IPS-15b (cell line): ENCODE data around the gene VEPH1.

Experiments used
- H3K27me3 ChIP-seq: one replicate; pipeline ENCODE4 v1.6.1; 2013; ENCODE audit warnings: low read length; ENCODE audit not compliant: control insufficient read depth, insufficient read depth
- H3K36me3 ChIP-seq: one replicate; pipeline ENCODE4 v1.6.1; 2013; ENCODE audit warnings: low read length; ENCODE audit not compliant: control insufficient read depth, insufficient read depth
- H3K4me1 ChIP-seq: one replicate; pipeline ENCODE4 v1.6.1; 2013; ENCODE audit warnings: mild to moderate bottlenecking, low read length; ENCODE audit not compliant: control insufficient read depth, insufficient read depth
- H3K4me3 ChIP-seq: one replicate; pipeline ENCODE4 v1.5.1; 2013; ENCODE audit warnings: low read depth, low read length
- H3K9ac ChIP-seq: one replicate; pipeline ENCODE4 v1.6.1; 2013; ENCODE audit warnings: low read depth, mild to moderate bottlenecking, low read length
- H3K9me3 ChIP-seq: one replicate; pipeline ENCODE4 v1.6.1; 2013; ENCODE audit warnings: mild to moderate bottlenecking, low read length; ENCODE audit not compliant: control insufficient read depth, insufficient read depth

VEPH1 gene

GRCh38 chr3:157416347-157417087, 86.7 kb downstream of the VEPH1 start:
- H3K4me1 ChIP-seq: no peaks in the 10 kb centered on the region
- no peak overlapping the region for H3K4me3 ChIP-seq
- H3K9ac ChIP-seq: no peak overlapping the region
- no peaks in the 10 kb centered on the region for H3K27me3 ChIP-seq
- no peaks in the 10 kb centered on the region for H3K9me3 ChIP-seq
- no peaks in the 10 kb centered on the region for H3K36me3 ChIP-seq

- no peaks in the 10 kb centered on the region for H3K27me3 ChIP-seq
- no peaks in the 10 kb centered on the region for H3K36me3 ChIP-seq
- H3K4me3 ChIP-seq: no peak overlapping the region
- H3K9me3 ChIP-seq: no peaks in the 10 kb centered on the region
- no peak overlapping the region for H3K9ac ChIP-seq
- H3K4me1 ChIP-seq: no peaks in the 10 kb centered on the region
Observed at GRCh38 chr3:157414861-157415260, 88.4 kb downstream of the VEPH1 start.

- no peaks in the 10 kb centered on the region for H3K36me3 ChIP-seq
- H3K9me3 ChIP-seq: no peaks in the 10 kb centered on the region
- no peak overlapping the region for H3K9ac ChIP-seq
- H3K27me3 ChIP-seq: no peaks in the 10 kb centered on the region
- H3K4me3 ChIP-seq: no peak overlapping the region
- no peaks in the 10 kb centered on the region for H3K4me1 ChIP-seq
Observed at GRCh38 chr3:157412323-157412855, 90.8 kb downstream of the VEPH1 start.

GRCh38 chr3:157410945-157411344, 92.3 kb downstream of the VEPH1 start:
- Histone ChIP-seq H3K4me1 (no peaks in the 10 kb centered on the region), H3K9me3 (no peaks in the 10 kb centered on the region), H3K9ac (no peak overlapping the region), H3K27me3 (no peaks in the 10 kb centered on the region), H3K36me3 (no peaks in the 10 kb centered on the region), H3K4me3 (no peak overlapping the region)

GRCh38 chr3:157409516-157409915, 93.7 kb downstream of the VEPH1 start:
- Histone ChIP-seq H3K4me3 (no peak overlapping the region), H3K9ac (no peak overlapping the region), H3K27me3 (no peaks in the 10 kb centered on the region), H3K9me3 (no peaks in the 10 kb centered on the region), H3K4me1 (peaks cover 4% of the 10 kb centered on the region), H3K36me3 (no peaks in the 10 kb centered on the region)

- Histone ChIP-seq H3K9me3 (no peaks in the 10 kb centered on the region), H3K4me3 (no peak overlapping the region), H3K36me3 (no peaks in the 10 kb centered on the region), H3K9ac (no peak overlapping the region), H3K27me3 (no peaks in the 10 kb centered on the region), H3K4me1 (peaks cover 7% of the 10 kb centered on the region)
Observed at GRCh38 chr3:157408499-157409149, 94.6 kb downstream of the VEPH1 start.

GRCh38 chr3:157407769-157408168, 95.4 kb downstream of the VEPH1 start:
- no peaks in the 10 kb centered on the region for H3K9me3 ChIP-seq
- no peak overlapping the region for H3K4me3 ChIP-seq
- H3K9ac ChIP-seq: no peak overlapping the region
- H3K36me3 ChIP-seq: no peaks in the 10 kb centered on the region
- H3K27me3 ChIP-seq: no peaks in the 10 kb centered on the region
- H3K4me1 ChIP-seq: peaks cover 7% of the 10 kb centered on the region

- no peaks in the 10 kb centered on the region for H3K27me3 ChIP-seq
Observed at GRCh38 chr3:157406394-157406793, 96.8 kb downstream of the VEPH1 start.

GRCh38 chr3:157405457-157405856, 97.8 kb downstream of the VEPH1 start:
- H3K4me1 ChIP-seq: peaks cover 7% of the 10 kb centered on the region
- H3K36me3 ChIP-seq: no peaks in the 10 kb centered on the region
- H3K9me3 ChIP-seq: no peaks in the 10 kb centered on the region
- H3K9ac ChIP-seq: no peak overlapping the region
- no peak overlapping the region for H3K4me3 ChIP-seq
- H3K27me3 ChIP-seq: no peaks in the 10 kb centered on the region

More at GRCh38 chr3:157406394-157406793, 96.8 kb downstream of the VEPH1 start:
- no peaks in the 10 kb centered on the region for H3K9me3 ChIP-seq
- H3K9ac ChIP-seq: no peak overlapping the region
- peaks cover 7% of the 10 kb centered on the region for H3K4me1 ChIP-seq
- H3K4me3 ChIP-seq: no peak overlapping the region
- H3K36me3 ChIP-seq: no peaks in the 10 kb centered on the region

- H3K9ac ChIP-seq: no peak overlapping the region
- H3K36me3 ChIP-seq: no peaks in the 10 kb centered on the region
- no peaks in the 10 kb centered on the region for H3K27me3 ChIP-seq
- no peaks in the 10 kb centered on the region for H3K9me3 ChIP-seq
- H3K4me3 ChIP-seq: no peak overlapping the region
- peaks cover 7% of the 10 kb centered on the region for H3K4me1 ChIP-seq
Observed at GRCh38 chr3:157404381-157404780, 98.8 kb downstream of the VEPH1 start.

- Histone ChIP-seq H3K36me3 (no peaks in the 10 kb centered on the region), H3K27me3 (no peaks in the 10 kb centered on the region), H3K9me3 (no peaks in the 10 kb centered on the region), H3K4me1 (no peaks in the 10 kb centered on the region), H3K4me3 (no peak overlapping the region), H3K9ac (no peak overlapping the region)
Observed at GRCh38 chr3:157398598-157398997, 104.6 kb downstream of the VEPH1 start.

GRCh38 chr3:157394411-157394810, 108.8 kb downstream of the VEPH1 start:
- no peaks in the 10 kb centered on the region for H3K27me3 ChIP-seq
- H3K9me3 ChIP-seq: no peaks in the 10 kb centered on the region
- H3K4me1 ChIP-seq: no peaks in the 10 kb centered on the region
- no peaks in the 10 kb centered on the region for H3K36me3 ChIP-seq
- no peak overlapping the region for H3K4me3 ChIP-seq
- H3K9ac ChIP-seq: no peak overlapping the region
